HG02973 (cell line): ENCODE data around the gene PRDM16.
"Not testable (repeated sequence)": the region's sequence is repeated elsewhere in the genome, so short reads cannot be mapped to it uniquely, and the experiment has no call there.

Experiments
- ATAC-seq: cut with Tn5 transposase; IDR thresholded peaks from one replicate; pipeline ENCODE4 v1.9.1; 2021; ENCODE audit warnings: moderate library complexity; ENCODE audit not compliant: unreplicated experiment

PRDM16 gene

GRCh38 chr1:3080053-3080955, 11.3 kb downstream of the PRDM16 start:
- no peak for ATAC-seq

GRCh38 chr1:3081171-3081683, 12.2 kb downstream of the PRDM16 start:
- ATAC-seq, result no peak

GRCh38 chr1:3082051-3082450, 13.0 kb downstream of the PRDM16 start:
- ATAC-seq, result no peak

GRCh38 chr1:3082571-3083516, 13.8 kb downstream of the PRDM16 start:
- ATAC-seq, result no peak

GRCh38 chr1:3084154-3084553, 15.2 kb downstream of the PRDM16 start:
- no peak for ATAC-seq

GRCh38 chr1:3084726-3085125, 15.7 kb downstream of the PRDM16 start:
- no peak for ATAC-seq

- no peak for ATAC-seq
These were observed 16.7 kb downstream of the PRDM16 start for GRCh38 chr1:3085721-3086120.

- no peak for ATAC-seq
These were observed 17.4 kb downstream of the PRDM16 start for GRCh38 chr1:3086272-3086974.

GRCh38 chr1:3087049-3087448, 18.0 kb downstream of the PRDM16 start:
- no peak for ATAC-seq

- not testable (repeated sequence) for ATAC-seq
These were observed 19.1 kb downstream of the PRDM16 start for GRCh38 chr1:3087946-3088668.

GRCh38 chr1:3089490-3089889, 20.5 kb downstream of the PRDM16 start:
- ATAC-seq, result no peak

- no peak for ATAC-seq
These were observed 22.3 kb downstream of the PRDM16 start for GRCh38 chr1:3091334-3091733.

- no peak for ATAC-seq
These were observed 23.5 kb downstream of the PRDM16 start for GRCh38 chr1:3092530-3092929.

- no peak for ATAC-seq
These were observed 25.1 kb downstream of the PRDM16 start for GRCh38 chr1:3093898-3094626.

- ATAC-seq, result no peak
These were observed 26.1 kb downstream of the PRDM16 start for GRCh38 chr1:3094863-3095780.

- no peak for ATAC-seq
These were observed 27.3 kb downstream of the PRDM16 start for GRCh38 chr1:3096345-3096744.

GRCh38 chr1:3097231-3097630, 28.2 kb downstream of the PRDM16 start:
- ATAC-seq, result no peak

GRCh38 chr1:3097861-3098260, 28.9 kb downstream of the PRDM16 start:
- no peak for ATAC-seq
